HUDEP-2 (cell line): ENCODE results near the gene PEX26.
"Not testable (repeated sequence)": the region's sequence is repeated elsewhere in the genome, so short reads cannot be mapped to it uniquely, and the experiment has no call there.

Experiments used
- DNase-seq, 76 experiments: peaks; one replicate each; lab custom pipeline; 2025; ENCODE audit not compliant: unreplicated experiment in 76 of 76; lab: John Stamatoyannopoulos, UW

PEX26 gene

DNA sequence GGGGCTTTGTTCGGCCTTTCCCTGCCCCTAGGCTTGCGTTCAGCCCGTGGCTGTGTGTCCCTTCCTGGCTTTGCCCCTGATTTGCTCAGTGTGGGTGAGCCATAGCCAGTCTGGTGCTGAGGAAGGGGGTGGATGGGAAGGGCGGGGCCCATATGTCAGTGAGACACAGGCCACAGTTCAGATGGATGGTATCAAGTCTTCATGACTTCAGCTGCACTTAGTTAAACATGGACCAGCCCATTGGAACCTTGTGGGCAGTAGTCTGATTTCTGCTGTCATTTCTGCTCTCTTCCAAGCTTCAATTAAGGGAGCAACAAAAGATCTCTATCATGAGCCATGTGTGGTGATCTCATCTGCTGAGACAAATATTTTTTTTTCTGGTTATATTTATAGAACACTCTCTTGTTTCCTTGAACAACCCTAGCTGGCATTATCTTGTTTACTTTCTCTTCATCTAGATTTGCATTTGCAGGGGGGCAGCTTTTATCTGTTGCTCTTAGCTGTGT lies 21.6 kb upstream of the PEX26 start:
- DNase-seq, result peak in 26 of 76 experiments; percentile 3 to 36 (median 14)

DNA sequence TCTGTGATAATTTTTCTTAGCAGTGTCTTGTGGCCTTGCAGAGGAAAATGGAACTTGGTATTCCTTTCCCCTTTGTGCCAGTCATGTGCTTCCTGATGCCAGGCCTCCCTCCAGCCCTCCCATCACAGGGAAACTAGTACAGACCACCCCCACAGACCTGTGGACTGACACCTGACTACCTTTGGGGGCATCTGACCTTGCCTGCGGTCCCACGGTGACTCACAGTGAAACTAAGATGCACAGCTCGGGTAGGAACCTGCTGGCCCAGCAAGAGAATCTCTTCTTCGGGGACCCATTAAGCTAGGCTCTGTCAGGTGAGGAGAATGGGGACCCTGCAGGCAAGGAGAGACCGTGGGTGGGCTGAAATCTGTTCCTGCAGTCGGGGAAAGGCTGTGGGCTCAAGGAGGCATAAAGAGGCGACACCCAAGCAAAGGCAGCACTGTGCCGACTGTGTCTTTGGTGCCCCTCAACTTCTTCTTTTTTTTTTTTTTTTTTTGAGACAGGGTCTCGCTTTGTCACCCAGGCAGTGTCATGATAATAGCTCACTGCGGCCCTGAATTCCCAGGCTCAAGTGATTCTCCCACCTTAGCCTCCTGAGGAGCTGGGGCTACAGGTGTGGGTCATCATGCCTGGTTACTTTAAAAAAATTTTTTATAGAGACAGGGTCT lies 20.8 kb upstream of the PEX26 start:
- DNase-seq, result no peak

DNA sequence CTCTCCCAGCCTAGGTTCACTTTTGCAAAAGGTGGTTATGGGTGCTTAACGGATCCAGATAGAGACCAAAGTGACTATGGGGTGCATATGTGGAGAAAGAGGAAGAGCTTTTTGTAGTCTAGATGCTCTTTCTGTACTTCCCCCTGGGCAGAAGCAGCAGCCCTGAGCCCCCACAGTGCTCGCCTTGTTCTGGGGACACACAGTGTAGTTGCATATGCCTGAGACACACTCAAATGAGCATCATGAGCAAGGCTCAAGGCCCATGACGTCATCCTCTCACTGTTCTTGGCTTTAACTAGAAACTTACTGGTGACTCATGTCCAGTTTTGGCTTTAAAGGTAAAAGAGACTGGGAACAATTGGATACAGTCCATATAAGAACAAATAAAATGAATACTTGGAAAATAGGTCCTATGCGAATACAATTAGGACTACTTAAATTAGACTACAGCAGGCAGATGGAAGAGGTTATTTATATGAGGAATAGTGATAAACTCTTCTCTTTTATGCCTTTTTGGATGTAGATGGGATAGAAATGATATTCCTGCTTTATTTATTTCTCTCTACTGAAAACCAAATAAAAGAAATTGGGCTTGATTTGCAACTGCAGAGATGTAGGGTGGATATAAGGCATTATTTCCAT lies 20.1 kb upstream of the PEX26 start:
- DNase-seq, result peak in 2 of 76 experiments; percentile 5 to 27

DNA sequence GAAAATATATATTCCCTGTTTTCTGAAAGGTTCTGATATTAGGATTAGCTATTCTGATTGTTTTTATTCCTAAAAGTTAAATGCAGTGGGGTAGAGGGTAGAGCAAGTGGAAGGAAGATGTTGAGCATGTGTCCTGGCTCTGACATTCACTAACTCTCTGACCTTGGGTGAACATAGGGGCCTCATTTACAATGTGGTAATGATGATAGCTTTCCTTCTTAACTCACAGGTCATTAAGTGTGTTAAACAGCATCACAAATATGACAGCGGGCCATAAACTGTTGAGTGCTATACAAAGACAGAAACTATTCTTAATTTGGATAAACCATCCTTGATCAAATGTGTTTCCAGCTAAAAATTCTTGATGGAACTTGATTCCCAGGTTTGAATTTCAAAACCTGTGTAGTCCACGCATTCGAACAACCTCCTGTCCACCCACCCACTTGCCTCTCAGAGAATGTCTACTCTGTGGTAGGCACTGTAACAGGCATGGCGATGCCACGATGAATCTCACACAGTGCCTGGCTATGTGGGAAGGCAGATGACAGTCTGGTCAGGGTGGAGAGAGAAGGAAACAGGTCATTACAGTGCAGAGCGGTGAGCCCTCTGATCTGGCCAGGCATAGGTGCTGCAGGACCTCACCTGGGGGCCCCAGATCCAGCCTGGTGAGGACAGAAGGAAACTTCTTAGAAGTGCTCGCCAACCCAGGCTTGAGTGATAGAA lies 19.3 kb upstream of the PEX26 start:
- DNase-seq, result no peak

DNA sequence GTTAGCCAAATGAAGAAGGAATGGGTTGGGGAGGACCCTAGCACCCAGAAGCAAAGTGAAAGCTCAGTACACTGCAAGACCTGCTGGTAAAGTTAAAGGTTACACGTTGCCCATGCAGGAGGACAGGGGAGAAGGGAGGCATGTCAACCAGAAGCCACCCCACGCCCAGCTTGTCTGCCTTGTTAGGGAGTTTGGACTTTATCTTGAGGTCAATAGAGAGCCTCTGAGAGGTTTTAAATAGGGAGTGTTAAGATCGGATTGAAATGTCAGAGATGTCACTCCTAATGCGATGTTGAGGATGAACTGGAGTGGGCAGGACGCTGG lies 18.7 kb upstream of the PEX26 start:
- DNase-seq, result no peak

DNA sequence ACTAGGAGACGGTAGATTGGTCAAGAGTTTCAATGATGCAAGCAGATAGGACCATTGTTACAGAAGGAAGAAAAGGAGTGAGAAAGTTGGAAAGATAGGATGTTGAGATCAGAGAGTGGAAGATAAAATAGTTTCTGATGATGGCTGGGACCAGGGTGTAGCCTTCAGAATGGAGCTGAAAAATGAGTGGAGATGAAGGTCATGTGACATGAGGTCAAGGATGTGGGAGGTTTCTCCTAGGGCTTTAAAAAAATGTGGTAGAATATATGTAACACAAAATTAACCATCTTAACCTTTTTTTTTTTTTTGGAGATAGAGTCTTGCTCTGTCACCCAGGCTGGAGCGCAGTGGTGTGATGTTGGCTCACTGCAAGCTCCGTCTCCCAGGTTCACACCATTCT lies 18.3 kb upstream of the PEX26 start:
- DNase-seq, result no peak

DNA sequence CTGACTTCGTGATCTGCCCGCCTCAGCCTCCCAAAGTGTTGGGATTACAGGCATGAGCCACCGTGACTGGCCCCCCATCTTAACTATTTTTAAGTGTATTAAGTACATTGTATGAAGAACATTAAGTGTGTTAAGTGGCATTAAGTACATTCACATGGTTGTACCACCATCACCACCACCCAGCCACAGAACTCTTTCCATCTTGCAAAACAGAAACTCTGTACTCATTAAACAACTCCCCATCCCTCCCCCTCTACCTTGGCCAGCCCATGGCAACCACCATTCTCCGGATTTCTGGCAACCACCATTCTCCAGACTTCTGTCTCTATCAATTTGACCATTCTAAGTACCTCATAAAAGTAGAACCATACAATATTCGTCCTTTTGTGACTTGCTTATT lies 17.8 kb upstream of the PEX26 start:
- DNase-seq, result no peak

DNA sequence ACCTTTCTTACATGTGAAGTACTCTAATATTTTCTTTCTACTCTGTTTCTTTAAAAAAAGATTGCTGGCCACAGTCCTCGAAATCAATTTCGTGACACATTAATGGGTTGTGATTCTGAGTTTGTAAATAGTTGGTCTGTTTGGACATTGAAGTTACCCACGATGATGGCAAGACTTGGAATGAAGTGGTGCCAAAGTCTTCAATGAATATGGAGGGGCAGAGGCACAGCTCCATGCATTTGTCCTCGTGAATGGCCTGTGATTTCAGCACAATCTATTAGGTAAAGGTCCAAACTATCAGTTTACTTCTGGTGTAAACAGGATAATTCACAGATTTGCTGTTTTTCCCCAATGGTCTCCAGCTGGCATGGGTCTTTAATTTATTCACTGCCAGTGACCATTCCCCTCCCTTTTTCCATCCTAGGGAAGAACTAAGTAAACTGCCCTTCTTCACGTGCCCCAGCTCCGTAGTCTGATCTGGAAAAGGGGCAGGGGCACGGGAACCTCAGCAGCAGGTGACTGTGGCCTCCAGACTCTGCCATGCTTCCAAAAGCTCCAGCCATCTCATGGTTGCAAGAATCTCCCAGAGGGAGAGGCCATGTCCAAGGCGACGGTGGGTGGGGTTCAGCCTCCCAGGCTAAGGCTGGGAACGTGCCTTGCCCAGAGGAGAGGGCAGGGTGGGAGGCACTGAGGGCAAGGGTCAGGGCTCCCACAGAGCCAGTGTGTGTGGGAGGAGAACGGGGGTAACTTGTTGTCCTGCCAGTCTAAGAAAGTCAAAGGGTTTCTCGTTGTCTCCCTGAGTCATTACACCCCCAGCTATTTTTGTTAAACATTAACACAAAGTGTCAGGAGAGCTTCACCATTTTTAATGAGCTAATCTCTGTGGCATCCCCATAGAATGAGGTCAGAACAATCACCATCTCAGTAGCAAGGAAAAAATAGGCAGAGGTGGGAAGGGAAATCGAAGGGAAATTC lies 16.9 kb upstream of the PEX26 start:
- no peak for DNase-seq

DNA sequence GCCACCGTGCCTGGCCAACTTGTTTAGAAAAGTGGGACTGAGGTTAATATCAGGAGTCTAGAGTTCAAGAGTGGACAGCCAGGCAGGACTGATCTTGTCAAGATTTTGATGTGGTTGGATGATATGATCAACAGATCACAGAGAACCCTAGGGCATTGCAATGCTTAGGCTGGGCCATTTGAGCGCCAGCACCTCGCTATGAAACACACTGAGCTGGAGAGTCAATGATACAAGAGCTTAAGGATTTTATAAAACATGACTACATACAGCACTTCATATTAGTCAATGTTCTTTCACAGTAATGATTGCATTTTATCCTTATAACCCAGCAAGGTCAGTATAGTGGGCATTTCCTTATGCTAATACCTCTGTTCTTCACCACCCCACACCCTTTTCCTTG lies 15.4 kb upstream of the PEX26 start:
- no peak for DNase-seq

DNA sequence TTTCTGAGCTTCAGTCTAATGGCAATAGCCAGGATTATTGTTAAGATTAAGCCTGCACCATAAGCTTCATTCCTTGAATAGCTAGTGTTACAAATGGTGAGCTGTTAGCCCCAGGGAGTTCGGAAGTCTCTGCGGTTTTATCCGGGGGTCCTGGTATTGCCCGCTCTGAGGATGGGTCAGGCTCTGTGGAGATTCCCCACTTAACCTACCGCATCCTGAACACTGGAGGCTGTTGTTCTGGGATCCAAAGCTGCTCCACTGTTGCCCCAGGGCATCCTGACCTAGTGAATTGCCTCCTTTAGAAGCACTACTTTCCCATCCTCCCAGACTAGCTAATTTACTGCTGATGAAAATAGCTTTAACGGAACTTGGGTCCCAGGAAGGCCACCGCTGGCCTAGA lies 14.5 kb upstream of the PEX26 start:
- no peak for DNase-seq

DNA sequence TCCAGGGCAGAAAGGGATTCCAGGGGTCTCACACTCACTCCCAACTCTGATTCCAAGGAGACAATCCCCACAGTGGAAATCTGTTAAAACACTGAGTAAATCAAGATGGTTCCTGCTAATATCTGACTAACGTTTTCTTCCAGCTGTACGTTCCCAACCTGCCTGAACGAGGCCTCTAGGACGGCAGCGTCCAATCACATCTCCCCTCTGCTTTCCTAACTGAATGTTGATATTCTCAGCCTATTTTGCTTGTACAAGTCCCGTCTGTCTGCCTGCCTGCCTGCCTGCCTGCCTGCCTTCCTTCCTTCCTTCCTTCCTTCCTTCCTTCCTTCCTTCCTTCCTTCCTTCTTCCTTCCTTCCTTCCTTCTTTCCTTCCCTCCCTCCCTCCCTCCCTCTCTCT lies 14.1 kb upstream of the PEX26 start:
- DNase-seq, result not testable (repeated sequence)

DNA sequence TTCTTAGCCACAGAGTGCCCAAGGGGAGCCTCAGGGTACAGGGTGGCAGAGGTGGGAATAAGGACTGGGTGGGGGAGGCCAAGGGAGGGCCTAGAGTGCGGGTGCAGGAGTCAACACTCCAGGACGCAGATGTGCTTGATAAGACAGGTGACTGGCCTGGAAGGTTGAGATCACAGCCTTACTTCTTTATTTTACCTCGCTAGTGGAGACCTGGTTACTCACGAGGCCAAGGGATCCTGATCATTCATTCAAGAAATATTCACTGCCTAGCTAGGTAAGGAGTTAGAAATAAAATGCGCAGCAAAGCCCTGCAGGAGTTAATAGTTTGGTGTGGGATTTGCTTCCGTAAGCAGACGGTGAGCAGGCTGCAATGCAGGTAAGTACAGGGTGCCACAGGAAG lies 13.2 kb upstream of the PEX26 start:
- no peak for DNase-seq

DNA sequence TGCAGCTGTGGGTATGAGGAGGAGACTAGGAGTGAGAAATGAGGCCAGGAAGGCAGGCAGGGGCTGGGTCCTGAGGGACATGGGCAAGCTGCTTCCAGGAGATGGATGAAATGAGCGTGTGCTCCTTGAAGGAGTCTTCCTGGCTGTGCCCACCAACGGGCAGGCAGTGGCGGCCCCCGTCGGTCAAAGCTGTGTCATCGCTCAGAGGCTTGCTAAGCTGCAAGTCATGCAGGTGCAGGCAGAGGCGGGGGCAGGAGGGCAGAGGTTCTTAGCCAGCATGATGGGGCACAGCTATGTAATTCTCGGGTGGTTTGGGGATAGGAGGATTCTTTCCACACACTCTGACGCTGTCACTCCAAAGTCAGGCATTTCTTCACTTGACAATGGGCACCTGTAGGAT lies 12.5 kb upstream of the PEX26 start:
- no peak for DNase-seq

DNA sequence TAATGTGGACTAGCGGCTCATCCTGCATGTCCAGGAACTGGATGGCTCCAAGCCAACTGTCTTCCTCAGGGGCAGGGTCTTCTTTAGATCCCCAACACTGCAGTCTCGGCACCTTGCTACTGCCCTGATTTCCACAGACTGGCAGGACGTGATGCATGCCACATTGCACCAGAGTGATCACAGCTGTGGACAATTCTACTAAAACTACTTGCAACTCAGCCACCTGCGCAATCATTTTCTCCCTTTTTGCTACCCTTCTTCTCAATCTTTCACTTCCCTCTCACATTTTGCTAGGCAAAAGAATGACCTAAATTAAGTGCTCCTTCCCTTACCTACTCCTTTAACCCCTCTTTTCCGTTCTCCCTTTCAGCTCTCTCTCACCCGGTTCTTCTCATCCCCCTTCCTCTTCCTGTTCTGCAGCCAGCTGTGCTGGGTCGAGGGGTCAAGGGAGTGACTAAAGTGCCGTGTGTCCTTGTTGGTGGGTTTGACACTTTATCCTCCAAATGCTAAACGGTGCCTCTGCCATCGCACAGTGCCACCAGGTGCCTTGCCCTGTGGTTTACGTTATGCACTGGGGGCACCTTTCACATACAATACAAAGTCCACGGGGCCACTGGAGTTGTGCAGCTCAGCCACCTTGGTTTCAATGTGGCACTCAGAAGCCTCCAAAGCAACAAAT lies 11.5 kb upstream of the PEX26 start:
- DNase-seq, result no peak

DNA sequence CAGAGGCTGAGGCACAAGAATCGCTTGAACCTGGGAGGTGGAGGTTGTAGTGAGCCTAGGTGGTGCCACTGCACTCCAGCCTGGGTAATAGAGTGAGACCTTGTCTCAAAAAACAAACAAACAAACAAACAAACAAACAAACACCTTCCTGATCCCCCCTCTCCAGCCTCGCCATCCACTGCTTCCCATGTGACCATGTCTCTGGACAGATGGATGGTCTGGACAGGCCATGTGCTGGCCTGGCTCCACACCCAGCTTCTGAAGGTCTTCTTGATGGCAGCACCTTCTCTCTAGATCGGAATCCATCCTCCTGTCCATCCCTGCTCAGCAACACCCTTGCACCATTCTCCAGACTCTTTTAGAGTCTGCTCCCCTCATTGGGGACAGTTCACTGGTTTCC lies 10.7 kb upstream of the PEX26 start:
- no peak for DNase-seq

DNA sequence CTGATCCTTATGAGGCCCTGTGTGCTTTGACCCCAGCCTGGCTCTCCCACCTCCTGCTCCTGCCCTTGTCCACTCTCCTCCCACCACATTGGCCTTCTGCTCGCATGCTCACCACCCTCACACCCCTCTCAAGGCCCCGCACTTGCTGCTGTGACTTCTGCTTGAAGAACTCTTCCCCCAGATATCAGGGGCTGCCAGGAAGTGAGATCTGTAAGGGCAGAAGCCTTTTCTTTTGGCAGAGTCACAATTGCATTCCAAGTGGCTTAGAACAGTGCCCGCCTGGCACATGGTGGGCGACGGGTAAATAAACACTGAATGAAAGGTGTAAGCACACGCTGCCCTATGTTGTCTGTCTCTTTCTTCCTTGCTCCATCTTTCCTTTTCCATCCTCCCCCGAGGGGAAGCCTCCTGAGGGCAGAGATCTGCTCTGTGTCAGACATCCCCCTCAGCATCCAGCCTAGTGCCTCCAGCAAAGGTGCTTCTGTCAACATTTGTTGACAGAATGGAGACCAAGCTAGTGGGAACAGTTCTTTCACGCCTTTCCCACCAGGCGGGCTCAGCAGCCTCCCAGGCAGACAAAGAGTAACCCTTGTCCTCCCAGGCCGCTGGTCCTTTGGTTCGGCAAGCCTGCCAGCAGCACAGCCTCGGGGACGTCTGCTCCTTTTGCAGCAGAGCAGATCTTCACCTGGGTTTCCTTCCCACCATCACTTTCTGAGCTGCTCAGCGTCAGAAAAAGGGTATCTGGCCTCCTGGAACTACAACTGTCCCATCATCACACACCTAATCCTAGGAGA lies 10.0 kb upstream of the PEX26 start:
- DNase-seq, result no peak

DNA sequence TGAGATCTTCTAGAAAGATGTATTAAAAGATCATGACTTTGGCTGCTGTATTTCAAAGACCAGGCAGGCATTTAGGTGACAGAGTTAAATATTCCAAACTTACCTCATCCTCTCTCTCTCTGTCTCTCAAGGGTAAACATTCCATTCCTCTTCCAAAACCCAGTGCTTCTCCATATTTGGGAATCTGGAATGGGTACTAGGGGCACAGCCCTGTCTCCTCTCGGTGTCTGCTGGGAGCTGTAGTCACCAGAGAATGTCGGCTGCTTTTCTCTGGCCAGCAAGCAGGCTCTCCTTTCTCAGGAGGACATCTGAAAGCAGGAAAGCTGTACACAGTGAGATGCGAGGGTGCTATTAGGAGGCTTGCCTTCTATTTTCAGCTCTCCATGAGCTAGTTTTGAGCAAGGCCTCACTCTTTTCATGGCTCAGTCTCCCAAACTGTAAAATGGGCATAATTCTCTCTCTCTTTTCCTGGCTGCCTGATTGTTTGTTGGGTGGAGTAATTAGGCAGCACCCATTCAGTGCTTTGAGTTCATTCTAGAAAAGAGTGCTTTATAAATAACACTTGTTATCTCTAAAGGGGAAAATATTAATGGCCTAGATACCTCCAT lies 9.3 kb upstream of the PEX26 start:
- no peak for DNase-seq

DNA sequence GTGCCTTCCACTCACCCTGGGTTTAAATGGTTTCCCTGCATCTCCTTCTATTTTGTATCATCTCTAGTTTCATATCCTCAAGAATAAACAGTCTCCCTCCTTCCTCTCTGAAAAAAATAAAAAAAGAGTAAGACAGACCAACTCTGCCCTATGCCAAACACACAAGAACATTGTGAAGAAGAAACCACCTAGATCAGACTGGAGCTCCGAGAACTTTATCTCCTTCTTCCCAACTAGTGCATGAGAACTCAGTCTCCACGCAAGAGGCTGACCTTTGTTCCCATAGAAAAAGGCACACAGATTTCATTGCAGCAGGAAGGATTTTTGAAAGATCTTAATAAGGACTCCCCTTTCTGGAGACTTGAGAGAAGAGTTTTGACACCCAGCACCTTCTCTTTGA lies 8.7 kb upstream of the PEX26 start:
- no peak for DNase-seq

DNA sequence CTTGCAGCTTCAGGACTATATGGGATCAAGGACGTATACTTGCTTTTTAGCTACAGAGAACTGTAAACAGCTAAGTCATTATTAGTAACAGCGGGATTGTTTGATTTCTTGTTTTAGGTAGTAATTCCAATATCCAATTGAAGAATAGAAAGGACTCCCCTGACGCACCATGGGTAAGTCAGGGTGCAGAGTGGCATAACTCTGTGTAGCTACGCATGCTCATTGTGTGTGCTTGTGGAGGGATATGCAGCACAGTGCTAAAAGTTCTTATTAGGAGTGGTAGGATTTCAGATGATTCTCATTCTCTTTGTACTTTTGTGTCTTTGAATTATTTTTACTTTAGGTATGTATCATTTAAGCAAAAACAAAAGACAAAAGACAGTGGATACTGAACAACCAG lies 7.7 kb upstream of the PEX26 start:
- no peak for DNase-seq
